ENCODE data around the gene ITGB1BP2. TPM values are rescaled to one million over a fixed set of nuclear protein-coding genes. Genes with fewer than 3 reads are reported as not detected.

ITGB1BP2 gene
- total and polyA plus RNA-seq, 2 of the 13 experiments (the other 11 are each of a cell fraction or from before 2014, with no cell fraction given), result 0.90 to 2.2 TPM

DNA sequence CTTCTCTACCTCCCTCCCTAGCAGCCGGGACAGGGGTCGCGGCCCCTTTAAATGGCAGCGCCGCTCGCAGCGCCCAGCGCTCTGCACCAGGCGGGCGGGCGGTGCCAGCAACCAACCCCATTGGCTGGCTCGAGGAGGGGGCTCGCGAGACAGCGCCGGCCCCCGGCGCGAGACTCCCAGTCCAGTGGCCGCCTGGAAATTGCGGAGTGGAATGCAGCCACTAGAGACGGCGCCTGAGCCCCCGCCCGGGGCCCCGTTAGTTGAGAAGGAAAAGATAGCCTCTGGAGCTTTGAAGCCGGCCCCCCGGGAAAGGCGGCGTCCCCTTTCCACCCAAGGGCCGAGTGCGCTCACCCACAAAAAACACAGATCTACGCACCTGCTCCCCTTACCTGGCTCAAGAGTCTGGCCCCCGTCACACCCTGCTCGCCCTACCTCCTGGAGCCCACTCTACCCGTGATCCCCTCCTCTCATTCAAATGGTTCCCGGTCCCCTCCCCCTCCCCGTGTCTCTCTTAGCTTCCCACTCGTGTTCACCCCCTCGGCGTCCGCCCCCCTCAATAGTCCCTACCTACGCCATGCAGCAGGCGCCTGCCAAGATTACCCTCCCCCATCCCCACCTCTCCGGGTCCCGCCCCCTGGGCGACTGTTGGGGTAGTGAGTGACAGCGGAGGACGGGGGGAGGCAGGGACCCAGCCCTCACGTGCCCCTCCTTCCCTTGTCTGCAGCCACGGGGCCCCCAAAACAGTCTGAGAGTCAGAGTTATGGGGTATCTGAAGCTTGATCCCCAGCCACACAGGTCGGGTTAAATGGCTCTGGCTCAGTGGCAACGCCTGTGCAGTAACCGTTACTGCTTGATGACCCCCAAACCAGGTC lies 47.2 kb upstream of the ITGB1BP2 start, which contains the start of gene ZMYM3 (continued):
- no peak for TF ChIP-seq ELF1 (CRISPR knock-in tag; IDR thresholded peaks at IDR 0.05)
- no peak for TF ChIP-seq ZNF557 (CRISPR knock-in tag; IDR thresholded peaks at IDR 0.05)
- TF ChIP-seq IRF2 (CRISPR knock-in tag; IDR thresholded peaks at IDR 0.05), result no peak
- no peak for TF ChIP-seq ZSCAN30 (CRISPR knock-in tag; IDR thresholded peaks at IDR 0.05)
- no peak for TF ChIP-seq SRSF4 (IDR thresholded peaks at IDR 0.05; ENCODE audit: low read depth, low read length, poor library complexity, severe bottlenecking)
- TF ChIP-seq, protein P1, sequence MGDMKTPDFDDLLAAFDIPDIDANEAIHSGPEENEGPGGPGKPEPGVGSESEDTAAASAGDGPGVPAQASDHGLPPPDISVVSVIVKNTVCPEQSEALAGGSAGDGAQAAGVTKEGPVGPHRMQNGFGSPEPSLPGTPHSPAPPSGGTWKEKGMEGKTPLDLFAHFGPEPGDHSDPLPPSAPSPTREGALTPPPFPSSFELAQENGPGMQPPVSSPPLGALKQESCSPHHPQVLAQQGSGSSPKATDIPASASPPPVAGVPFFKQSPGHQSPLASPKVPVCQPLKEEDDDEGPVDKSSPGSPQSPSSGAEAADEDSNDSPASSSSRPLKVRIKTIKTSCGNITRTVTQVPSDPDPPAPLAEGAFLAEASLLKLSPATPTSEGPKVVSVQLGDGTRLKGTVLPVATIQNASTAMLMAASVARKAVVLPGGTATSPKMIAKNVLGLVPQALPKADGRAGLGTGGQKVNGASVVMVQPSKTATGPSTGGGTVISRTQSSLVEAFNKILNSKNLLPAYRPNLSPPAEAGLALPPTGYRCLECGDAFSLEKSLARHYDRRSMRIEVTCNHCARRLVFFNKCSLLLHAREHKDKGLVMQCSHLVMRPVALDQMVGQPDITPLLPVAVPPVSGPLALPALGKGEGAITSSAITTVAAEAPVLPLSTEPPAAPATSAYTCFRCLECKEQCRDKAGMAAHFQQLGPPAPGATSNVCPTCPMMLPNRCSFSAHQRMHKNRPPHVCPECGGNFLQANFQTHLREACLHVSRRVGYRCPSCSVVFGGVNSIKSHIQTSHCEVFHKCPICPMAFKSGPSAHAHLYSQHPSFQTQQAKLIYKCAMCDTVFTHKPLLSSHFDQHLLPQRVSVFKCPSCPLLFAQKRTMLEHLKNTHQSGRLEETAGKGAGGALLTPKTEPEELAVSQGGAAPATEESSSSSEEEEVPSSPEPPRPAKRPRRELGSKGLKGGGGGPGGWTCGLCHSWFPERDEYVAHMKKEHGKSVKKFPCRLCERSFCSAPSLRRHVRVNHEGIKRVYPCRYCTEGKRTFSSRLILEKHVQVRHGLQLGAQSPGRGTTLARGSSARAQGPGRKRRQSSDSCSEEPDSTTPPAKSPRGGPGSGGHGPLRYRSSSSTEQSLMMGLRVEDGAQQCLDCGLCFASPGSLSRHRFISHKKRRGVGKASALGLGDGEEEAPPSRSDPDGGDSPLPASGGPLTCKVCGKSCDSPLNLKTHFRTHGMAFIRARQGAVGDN (CRISPR knock-in tag; IDR thresholded peaks at IDR 0.05), result peak; percentile 56; the same call in 1 of the 2 replicates
- TF ChIP-seq, protein P2, sequence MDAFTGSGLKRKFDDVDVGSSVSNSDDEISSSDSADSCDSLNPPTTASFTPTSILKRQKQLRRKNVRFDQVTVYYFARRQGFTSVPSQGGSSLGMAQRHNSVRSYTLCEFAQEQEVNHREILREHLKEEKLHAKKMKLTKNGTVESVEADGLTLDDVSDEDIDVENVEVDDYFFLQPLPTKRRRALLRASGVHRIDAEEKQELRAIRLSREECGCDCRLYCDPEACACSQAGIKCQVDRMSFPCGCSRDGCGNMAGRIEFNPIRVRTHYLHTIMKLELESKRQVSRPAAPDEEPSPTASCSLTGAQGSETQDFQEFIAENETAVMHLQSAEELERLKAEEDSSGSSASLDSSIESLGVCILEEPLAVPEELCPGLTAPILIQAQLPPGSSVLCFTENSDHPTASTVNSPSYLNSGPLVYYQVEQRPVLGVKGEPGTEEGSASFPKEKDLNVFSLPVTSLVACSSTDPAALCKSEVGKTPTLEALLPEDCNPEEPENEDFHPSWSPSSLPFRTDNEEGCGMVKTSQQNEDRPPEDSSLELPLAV (CRISPR knock-in tag; conservative IDR thresholded peaks at IDR 0.05; ENCODE audit: low read depth), result no peak
- no peak for TF ChIP-seq REPIN1 (CRISPR knock-in tag; IDR thresholded peaks at IDR 0.05; ENCODE audit: borderline replicate concordance, low read depth)
- TF ChIP-seq KDM2A (CRISPR knock-in tag; IDR thresholded peaks at IDR 0.05; ENCODE audit: borderline replicate concordance, low read depth), result peak; percentile 24; the same call in 1 of the 2 replicates
- TF ChIP-seq KLF11 (CRISPR knock-in tag; IDR thresholded peaks at IDR 0.05), result no peak
- TF ChIP-seq PITX1 (CRISPR knock-in tag; IDR thresholded peaks at IDR 0.05), result 0 out of 2 replicates have a peak, but pooled peaks have one; percentile 11
- no peak for TF ChIP-seq REL (CRISPR knock-in tag; conservative IDR thresholded peaks at IDR 0.05)
- peak; percentile 82 for TF ChIP-seq RBFOX2 (IDR thresholded peaks at IDR 0.05; ENCODE audit: low read depth, low read length)
- TF ChIP-seq CHD2 (IDR thresholded peaks at IDR 0.05; ENCODE audit: low read depth, low read length), result peak; percentile 97
- TF ChIP-seq SMAD9 (CRISPR knock-in tag; IDR thresholded peaks at IDR 0.05), result no peak
- TF ChIP-seq KLF15 (CRISPR knock-in tag; IDR thresholded peaks at IDR 0.05; ENCODE audit: borderline replicate concordance), result no peak
- peak; percentile 29; the same call in 1 of the 2 replicates for TF ChIP-seq ZFX (CRISPR knock-in tag; IDR thresholded peaks at IDR 0.05; ENCODE audit: low read depth)
- TF ChIP-seq, protein P3, sequence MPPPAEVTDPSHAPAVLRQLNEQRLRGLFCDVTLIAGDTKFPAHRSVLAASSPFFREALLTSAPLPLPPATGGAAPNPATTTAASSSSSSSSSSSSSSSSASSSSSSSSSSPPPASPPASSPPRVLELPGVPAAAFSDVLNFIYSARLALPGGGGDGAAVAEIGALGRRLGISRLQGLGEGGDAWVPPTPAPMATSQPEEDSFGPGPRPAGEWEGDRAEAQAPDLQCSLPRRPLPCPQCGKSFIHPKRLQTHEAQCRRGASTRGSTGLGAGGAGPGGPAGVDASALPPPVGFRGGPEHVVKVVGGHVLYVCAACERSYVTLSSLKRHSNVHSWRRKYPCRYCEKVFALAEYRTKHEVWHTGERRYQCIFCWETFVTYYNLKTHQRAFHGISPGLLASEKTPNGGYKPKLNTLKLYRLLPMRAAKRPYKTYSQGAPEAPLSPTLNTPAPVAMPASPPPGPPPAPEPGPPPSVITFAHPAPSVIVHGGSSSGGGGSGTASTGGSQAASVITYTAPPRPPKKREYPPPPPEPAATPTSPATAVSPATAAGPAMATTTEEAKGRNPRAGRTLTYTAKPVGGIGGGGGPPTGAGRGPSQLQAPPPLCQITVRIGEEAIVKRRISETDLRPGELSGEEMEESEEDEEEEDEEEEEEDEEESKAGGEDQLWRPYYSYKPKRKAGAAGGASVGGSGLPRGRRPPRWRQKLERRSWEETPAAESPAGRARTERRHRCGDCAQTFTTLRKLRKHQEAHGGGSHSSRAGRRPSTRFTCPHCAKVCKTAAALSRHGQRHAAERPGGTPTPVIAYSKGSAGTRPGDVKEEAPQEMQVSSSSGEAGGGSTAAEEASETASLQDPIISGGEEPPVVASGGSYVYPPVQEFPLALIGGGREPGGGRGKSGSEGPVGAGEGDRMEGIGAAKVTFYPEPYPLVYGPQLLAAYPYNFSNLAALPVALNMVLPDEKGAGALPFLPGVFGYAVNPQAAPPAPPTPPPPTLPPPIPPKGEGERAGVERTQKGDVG (CRISPR knock-in tag; IDR thresholded peaks at IDR 0.05; ENCODE audit: borderline replicate concordance), result 0 out of 2 replicates have a peak, but pooled peaks have one; percentile 27
- no peak for TF ChIP-seq SAFB2 (CRISPR knock-in tag; IDR thresholded peaks at IDR 0.05; ENCODE audit: borderline replicate concordance, low read depth)
- peak; percentile 81 for TF ChIP-seq NFYB (CRISPR knock-in tag; IDR thresholded peaks at IDR 0.05)
